ENCODE data around the gene HNRNPLL.

- TF ChIP-seq CTCF (conservative IDR thresholded peaks at IDR 0.05; ENCODE audit: low read depth in 2 of 2) (no peak), EZH2phosphoT487 (IDR thresholded peaks at IDR 0.05; ENCODE audit: unreplicated experiment) (no peak), REST (IDR thresholded peaks at IDR 0.05; ENCODE audit: unreplicated experiment) (no peak), POLR2AphosphoS5 (IDR thresholded peaks at IDR 0.05; ENCODE audit: low read depth) (no peak), EZH2 (IDR thresholded peaks at IDR 0.05; ENCODE audit: low read depth, unreplicated experiment) (no peak), NANOG (IDR thresholded peaks at IDR 0.05; ENCODE audit: borderline replicate concordance) (no peak)
Measured at GRCh38 chr2:38597115-38597514, 5.6 kb downstream of the HNRNPLL start.
